GDM1 (cell line): ENCODE data around the gene PRSS38.

ENCODE experiments used
- DNase-seq: peaks from one replicate; lab custom pipeline; 2025; lab: John Stamatoyannopoulos, UW

The PRSS38 gene

DNA sequence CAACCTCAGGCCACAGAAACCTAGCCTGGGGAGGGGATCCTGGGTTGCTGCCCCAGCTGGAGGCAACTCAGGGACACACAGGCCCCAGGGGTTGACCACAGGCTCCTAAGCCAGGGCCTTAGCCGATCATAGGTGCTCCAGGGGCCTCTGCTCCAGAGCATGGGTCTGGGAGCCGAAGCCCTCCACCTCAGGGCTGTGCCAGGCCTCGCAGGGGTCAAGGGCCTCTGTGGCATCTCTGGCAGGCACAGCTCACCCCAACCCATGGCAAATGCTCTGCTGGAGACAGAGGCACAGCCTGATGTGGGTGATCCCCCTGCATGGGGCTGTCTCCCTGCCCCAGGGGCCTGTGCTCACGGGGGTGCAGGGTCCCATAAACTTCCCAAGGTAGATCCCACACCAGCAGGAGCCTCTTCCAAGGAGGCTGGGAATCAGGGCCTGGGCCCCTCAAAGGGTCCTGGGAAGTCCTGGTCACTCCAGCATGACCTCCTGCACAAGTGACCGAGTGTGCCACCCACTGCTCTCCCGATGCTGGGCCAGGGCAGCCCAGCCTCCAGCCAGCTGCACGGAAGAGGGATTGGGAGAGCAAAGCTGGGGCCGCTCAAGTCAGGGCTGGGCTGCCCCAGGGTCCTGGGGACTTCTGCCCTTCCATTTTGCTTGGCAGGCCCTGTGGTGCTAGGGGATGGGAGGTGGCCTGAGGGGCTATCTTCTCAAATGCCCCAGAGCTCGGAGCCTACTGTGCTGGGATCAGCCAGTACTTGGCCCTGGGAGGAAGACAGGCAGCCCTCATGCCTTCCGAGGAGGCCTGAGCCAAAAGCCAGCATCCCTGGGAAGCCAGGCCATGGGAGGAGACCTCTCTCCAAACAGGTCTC is 22.2 kb upstream of the PRSS38 start:
- DNase-seq = no peak

- no peak for DNase-seq
Measured at GRCh38 chr1:227793948-227794816, 21.3 kb upstream of the PRSS38 start.

GRCh38 chr1:227794817-227795192 is 20.7 kb upstream of the PRSS38 start:
- no peak for DNase-seq

DNA sequence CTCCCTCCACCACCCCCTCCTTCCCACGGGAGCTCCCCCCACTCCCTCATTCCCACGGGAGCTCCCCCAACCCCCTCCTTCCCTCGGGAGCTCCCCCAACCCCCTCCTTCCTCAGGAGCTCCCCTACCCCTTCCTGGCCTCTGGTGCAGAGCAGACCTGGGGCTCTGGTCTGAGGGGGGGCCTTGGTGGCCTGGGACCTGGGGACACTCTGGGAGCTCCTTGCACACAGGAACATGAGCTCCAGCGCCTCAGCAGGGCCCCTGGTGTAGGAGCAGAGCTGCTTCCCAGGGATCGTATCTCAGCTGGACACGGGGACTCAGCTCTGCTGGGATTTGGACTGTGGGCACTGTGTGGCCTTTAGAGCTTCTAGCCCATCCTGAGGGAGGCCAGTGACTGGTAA is 19.7 kb upstream of the PRSS38 start:
- DNase-seq = no peak

DNA sequence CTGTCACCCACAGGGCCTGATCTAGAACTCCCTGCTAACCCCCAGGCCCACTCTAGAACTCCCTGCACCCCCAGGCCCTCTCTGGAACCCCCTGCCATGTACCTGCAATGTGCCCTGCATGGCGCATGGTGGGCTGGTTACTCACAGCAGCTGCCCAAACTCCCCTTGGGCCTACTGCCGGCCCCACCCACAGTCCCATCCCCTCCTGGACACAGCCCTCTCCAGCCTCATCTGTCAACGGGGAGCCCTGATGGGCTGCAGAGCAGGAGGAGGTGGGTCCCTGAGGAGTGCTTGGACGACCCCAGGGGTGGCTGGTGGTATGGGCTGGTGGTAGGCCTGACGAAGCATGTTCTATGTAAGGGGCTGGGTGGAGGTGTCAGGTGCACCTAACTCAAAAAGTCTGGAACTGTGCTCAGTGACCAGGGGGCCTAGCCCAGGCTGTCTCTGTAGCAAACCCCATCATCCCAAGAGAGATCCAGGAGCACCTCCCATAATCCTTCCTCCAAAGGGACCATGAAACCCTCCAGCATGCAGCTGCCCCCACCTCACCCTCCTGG is 19.0 kb upstream of the PRSS38 start:
- no peak for DNase-seq

GRCh38 chr1:227797144-227797543 is 18.3 kb upstream of the PRSS38 start:
- DNase-seq = no peak

- no peak for DNase-seq
Measured at GRCh38 chr1:227797625-227798024, 17.9 kb upstream of the PRSS38 start.

DNA sequence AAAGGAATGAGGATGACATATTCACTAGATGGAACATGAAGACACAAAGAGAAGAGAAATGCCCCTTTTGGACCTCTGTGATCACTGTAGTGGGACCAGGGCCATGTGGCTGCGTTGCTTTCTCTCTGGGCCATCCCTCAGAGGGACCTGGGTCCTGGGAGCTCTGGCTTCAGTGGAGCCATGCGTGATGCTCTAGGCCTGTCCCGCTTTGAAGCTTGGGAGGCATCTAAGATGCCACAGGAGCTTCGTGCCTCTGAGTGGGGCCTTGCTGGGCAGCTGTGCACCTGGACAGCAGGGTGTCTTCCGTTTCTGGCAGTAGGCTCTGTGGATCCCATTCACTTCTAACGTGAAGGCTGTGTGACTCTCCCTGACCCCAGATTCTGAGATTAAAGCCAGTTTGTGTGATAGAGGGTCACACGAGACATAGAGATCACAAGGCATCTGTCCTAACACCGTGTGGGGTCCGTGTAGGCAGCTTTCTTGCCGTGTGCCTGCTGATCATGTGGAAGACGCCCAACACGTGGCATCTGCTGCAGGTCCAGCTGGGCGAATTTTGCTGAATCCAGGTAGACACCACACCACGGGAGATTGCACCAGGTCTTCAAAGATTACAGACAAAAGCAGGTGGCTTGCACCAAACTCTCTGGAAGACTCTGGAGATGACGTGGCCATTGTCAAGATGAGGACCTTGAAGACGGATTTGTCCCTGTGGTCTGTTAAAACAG is 17.2 kb upstream of the PRSS38 start:
- no peak for DNase-seq

DNA sequence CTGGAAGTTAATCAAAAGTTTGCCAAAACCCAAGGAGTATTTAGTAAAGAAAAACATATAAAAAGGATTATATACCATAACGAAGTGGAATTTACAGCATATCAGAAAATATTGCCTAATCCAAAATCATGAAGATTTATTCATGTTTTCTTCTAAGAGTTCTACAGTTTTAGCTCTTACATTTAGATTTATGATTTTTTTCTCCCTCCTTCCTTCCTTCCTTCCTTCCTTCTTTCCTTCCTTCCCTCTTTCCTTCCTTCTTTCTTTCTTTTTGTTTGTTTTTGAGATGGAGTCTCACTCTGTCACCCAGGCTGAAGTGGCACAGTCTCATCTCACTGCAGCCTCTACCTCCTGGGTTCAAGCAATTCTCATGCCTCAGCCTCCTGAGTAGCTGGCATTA is 15.7 kb upstream of the PRSS38 start:
- DNase-seq = no peak

DNA sequence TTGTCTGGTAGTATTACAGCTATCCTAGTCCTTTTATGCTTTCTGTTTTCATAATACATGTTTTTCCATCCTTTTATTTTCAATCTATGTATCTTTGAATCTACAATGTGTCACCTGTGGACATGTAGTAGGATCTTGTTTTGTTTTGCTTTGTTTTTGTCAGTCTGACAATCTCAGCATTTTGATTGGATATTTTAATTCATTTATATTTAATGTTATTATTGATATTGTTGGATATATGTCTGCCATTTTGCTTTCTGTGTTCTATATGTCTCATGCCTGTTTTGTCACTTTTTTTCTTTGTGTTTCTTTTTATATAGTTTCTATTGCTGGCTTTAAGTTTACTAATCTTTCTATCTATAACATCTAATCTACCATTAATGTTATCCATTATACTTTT is 11.5 kb upstream of the PRSS38 start:
- no peak for DNase-seq

DNA sequence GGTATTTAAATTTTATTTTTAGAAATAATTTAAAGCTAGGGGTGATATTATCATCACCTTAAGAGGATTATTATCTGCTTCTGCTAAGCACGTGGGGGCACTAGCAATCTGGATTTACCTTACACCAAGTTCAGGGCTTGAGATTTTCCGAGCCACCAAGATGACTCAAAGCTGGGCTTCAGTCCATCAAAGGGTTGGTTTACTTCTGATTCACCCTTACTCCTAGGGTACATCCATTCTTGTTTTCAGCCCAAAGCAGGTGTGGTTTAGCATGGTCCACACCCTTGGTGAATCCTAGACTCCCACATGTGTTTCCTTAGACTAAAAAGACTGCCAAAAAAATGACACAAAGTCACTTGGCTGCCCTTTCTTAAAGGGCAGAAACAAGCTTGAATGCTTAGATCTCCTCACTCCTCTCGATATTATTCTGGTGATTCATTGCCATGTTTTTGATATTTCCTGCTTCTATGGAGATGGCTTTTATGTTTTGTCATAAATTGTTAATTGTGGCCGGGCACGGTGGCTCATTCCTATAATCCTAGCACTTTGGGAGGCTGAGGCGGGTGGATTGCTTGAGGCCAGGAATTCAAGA is 9.8 kb upstream of the PRSS38 start:
- DNase-seq = no peak

DNA sequence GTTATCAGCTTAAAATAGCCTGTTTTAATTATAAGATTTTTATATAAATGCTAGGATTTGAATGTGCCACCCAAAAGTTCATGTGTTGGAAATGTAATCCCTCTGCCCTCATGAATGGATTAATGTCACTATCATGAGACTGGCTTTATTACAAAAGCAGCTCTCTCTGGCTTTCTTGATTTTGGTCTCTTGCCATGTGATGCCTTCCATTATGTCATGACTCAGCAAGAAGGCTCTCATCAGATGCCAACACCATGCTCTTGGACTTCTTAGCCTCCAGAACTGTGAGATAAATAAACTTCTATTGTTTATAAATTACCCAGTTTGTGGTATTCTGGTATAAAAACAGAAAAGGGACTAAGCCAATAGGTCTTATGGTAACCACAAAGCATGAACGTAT is 6.9 kb upstream of the PRSS38 start:
- no peak for DNase-seq

GRCh38 chr1:227809026-227809425 is 6.4 kb upstream of the PRSS38 start:
- DNase-seq = no peak

GRCh38 chr1:227813962-227814361 is 1.5 kb upstream of the PRSS38 start:
- no peak for DNase-seq

- DNase-seq = no peak
Measured at GRCh38 chr1:227816750-227817446, 1.4 kb downstream of the PRSS38 start.

GRCh38 chr1:227823537-227823936 is 8.1 kb downstream of the PRSS38 start:
- no peak for DNase-seq

GRCh38 chr1:227824204-227824603 is 8.7 kb downstream of the PRSS38 start:
- DNase-seq = no peak

DNA sequence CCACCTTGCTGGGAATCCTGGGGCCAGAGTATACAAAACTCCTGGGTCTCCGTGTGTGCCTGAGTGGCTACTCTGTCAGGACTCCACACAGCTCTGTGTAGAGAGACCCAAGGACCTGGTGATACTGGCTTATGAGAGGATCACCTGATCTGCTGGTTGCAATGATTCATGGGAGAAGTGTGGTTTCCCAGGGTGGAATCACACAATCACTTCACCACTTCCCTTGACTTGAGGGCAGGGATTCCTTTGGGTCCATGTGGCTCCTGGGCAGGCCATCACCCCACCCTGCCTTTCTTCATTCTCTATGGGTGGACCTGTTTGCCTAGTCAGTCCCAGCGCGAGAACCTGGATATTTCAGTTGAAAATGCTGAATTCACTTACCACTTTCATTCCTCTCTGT is 13.3 kb downstream of the PRSS38 start:
- no peak for DNase-seq

DNA sequence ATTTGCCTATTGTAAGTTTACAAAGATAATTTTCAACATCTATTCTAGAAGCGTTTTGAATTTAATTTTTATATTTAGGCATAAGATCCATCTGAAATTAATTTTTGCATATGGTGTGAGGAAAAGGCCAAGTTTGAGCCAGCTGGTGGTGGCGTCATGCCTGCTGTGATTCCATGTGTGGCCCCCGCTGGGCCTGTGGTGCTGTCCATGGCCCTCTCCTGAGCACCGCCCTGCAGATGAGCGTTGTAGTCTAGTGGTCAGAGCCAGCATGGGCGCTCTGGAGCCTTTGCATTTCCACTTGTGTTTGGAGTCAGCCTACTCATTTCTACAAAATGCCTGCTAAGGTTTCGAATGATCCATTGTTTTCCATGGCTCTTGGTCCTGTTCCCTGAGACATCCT is 22.7 kb downstream of the PRSS38 start:
- no peak for DNase-seq

DNA sequence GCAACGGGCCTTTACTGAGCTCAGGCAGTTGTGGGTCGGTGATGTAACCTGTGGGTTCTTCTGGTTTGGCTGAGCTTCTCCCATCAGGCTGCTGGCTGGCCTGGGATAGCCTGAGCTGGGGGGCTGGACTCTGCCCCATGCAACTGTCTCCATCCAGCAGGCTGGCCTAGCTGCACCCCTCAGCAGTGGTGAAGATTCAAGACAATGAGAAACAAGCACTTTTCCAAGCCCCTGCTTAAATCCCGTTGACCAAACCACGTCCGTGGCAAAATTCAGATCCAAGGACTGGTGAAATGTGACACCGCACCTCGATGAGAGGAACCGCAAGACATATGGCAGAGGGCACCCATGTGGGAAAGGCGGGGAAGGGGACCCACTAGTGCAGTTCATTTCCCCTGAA is 25.6 kb downstream of the PRSS38 start:
- DNase-seq = no peak
